ENCODE results near the gene ADGRF3. TPM values are rescaled to one million over a fixed set of nuclear protein-coding genes. Genes with fewer than 3 reads are reported as not detected.
"Not testable (repeated sequence)": the region's sequence is repeated elsewhere in the genome, so short reads cannot be mapped to it uniquely, and the experiment has no call there.

ADGRF3 gene
- total RNA-seq, 1 experiment from 2014 or later, result 0.09 TPM

DNA sequence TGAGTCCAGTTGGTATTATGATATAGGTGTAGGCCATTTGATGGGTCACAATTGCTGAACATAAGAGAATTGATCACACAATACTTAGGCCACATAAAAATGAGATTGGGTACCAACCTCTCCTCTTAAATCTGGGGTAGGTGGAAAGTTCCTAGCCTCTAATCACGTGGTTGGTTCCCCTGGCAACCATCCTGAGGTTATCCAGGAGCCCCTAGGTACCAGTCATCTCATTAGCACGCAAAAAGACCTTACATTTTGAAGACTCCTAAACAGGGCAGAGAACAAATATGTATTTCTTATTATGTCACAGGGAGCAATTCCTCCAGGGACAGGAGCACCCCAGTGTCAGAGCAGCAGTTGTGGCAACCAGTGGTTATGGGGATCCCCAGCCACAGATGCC lies 13.3 kb downstream of the ADGRF3 start:
- Histone ChIP-seq H3K4me1 (ENCODE audit: insufficient read depth, low read length) (no peaks in the 10 kb centered on the region; the same call in 1 of the 2 replicates), H3K27ac (ENCODE audit: insufficient read length, low read depth, low read length) (no peak overlapping the region), H3K79me1 (ENCODE audit: insufficient read depth, low read depth, low read length, poor library complexity, severe bottlenecking) (no peaks in the 10 kb centered on the region), H3K56ac (ENCODE audit: insufficient read length, low read depth, low read length) (no peak overlapping the region), H4K91ac (ENCODE audit: insufficient read length, low read depth, low read length) (no peak overlapping the region), H2AK5ac (ENCODE audit: insufficient read length, low read length) (no peak overlapping the region), H2BK12ac (ENCODE audit: insufficient read length, low read depth, low read length) (no peak overlapping the region), H2BK20ac (ENCODE audit: low read depth, low read length, poor library complexity, severe bottlenecking) (no peak overlapping the region), H3K4me2 (ENCODE audit: insufficient read depth, insufficient read length, low read length) (no peak overlapping the region), H3K18ac (ENCODE audit: insufficient read length, low read depth, low read length) (no peak overlapping the region), H3K79me2 (ENCODE audit: insufficient read depth, low read length) (no peaks in the 10 kb centered on the region), H3K9ac (ENCODE audit: extremely low read depth, insufficient read length, low read length) (no peak overlapping the region), H4K5ac (ENCODE audit: insufficient read length, low read depth, low read length) (no peak overlapping the region), H2BK5ac (ENCODE audit: insufficient read length, low read length) (no peak overlapping the region), H3T11ph (ENCODE audit: low read length) (no peak overlapping the region), H3K23ac (ENCODE audit: insufficient read length, low read depth, low read length) (no peak overlapping the region), H2BK15ac (ENCODE audit: low read depth, low read length) (no peak overlapping the region), H2BK120ac (ENCODE audit: low read depth, low read length, poor library complexity, severe bottlenecking) (no peak overlapping the region), H3K14ac (ENCODE audit: insufficient read depth, low read length) (no peak overlapping the region), H3K27me3 (ENCODE audit: insufficient read depth, low read length) (no peaks in the 10 kb centered on the region), H3K23me2 (ENCODE audit: insufficient read length, low read depth, low read length, poor library complexity, severe bottlenecking) (no peaks in the 10 kb centered on the region), H3K4ac (ENCODE audit: low read depth, low read length) (no peak overlapping the region), H3K9me3 (ENCODE audit: control insufficient read depth, low read depth, low read length) (no peaks in the 10 kb centered on the region), H4K8ac (replicated peaks; ENCODE audit: insufficient read length, low read depth, low read length) (no peak overlapping the region), H4K20me1 (ENCODE audit: control insufficient read depth, insufficient read depth, insufficient read length) (no peaks in the 10 kb centered on the region), H2AFZ (ENCODE audit: low read length) (no peak overlapping the region)
- TF ChIP-seq, protein P1, sequence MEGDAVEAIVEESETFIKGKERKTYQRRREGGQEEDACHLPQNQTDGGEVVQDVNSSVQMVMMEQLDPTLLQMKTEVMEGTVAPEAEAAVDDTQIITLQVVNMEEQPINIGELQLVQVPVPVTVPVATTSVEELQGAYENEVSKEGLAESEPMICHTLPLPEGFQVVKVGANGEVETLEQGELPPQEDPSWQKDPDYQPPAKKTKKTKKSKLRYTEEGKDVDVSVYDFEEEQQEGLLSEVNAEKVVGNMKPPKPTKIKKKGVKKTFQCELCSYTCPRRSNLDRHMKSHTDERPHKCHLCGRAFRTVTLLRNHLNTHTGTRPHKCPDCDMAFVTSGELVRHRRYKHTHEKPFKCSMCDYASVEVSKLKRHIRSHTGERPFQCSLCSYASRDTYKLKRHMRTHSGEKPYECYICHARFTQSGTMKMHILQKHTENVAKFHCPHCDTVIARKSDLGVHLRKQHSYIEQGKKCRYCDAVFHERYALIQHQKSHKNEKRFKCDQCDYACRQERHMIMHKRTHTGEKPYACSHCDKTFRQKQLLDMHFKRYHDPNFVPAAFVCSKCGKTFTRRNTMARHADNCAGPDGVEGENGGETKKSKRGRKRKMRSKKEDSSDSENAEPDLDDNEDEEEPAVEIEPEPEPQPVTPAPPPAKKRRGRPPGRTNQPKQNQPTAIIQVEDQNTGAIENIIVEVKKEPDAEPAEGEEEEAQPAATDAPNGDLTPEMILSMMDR (conservative IDR thresholded peaks at IDR 0.05), result no peak
- H3K27ac Mint-ChIP-seq, result no peak overlapping the region
- no peak overlapping the region for H3K4me3 Mint-ChIP-seq
- WGBS (ENCODE audit: extremely low coverage, insufficient read length, low lambda C conversion rate), result no CpG with 5 or more reads among the region's 2 CpGs
- no peaks in the 10 kb centered on the region for H3K36me3 Mint-ChIP-seq (ENCODE audit: insufficient read depth in 1 of 3, low read depth in 3 of 3)
- peaks cover 7 to 15% of the 10 kb centered on the region in 2 experiments for H3K4me1 Mint-ChIP-seq
- H3K9me3 Mint-ChIP-seq, result no peaks in the 10 kb centered on the region
- H3K27me3 Mint-ChIP-seq (ENCODE audit: low read depth), result no peaks in the 10 kb centered on the region
- DNase-seq, result no peak

DNA sequence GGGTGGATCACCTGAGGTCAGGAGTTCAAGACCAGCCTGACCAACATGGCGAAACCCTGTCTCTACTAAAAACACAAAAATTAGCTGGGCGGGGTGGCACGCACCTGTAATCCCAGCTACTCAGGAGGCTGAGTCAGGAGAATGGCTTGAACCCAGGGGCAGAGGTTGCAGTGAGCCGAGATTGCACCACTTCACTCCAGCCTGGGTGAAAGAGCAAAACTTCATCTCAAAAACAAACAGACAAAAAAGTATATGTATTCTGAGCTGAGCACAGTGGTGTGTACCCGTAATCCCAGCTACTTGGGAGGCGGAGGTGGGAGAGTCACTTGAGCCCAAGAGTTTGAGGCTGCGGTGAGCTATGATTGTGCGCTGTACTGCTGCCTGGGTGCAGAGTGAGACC lies 15.3 kb downstream of the ADGRF3 start:
- not testable (repeated sequence) for H3K4me3 Mint-ChIP-seq; H3K23me2 ChIP-seq (ENCODE audit: insufficient read length, low read depth, low read length, poor library complexity, severe bottlenecking); H4K8ac ChIP-seq (replicated peaks; ENCODE audit: insufficient read length, low read depth, low read length); H3K23ac ChIP-seq (ENCODE audit: insufficient read length, low read depth, low read length); H3K27ac ChIP-seq (ENCODE audit: insufficient read length, low read depth, low read length); H2BK5ac ChIP-seq (ENCODE audit: insufficient read length, low read length); H2AFZ ChIP-seq (ENCODE audit: low read length); H3K4me1 ChIP-seq (ENCODE audit: insufficient read depth, low read length); H3T11ph ChIP-seq (ENCODE audit: low read length); H3K79me2 ChIP-seq (ENCODE audit: insufficient read depth, low read length); H3K9me3 ChIP-seq (ENCODE audit: control insufficient read depth, low read depth, low read length); H2BK15ac ChIP-seq (ENCODE audit: low read depth, low read length); H3K27me3 ChIP-seq (ENCODE audit: insufficient read depth, low read length); H3K9ac ChIP-seq (ENCODE audit: extremely low read depth, insufficient read length, low read length); H3K9me3 Mint-ChIP-seq; H3K36me3 Mint-ChIP-seq (ENCODE audit: insufficient read depth in 1 of 3, low read depth in 3 of 3); H4K5ac ChIP-seq (ENCODE audit: insufficient read length, low read depth, low read length); H3K4ac ChIP-seq (ENCODE audit: low read depth, low read length); H3K4me2 ChIP-seq (ENCODE audit: insufficient read depth, insufficient read length, low read length); H2BK120ac ChIP-seq (ENCODE audit: low read depth, low read length, poor library complexity, severe bottlenecking); H3K27ac Mint-ChIP-seq; H2AK5ac ChIP-seq (ENCODE audit: insufficient read length, low read length); H2BK12ac ChIP-seq (ENCODE audit: insufficient read length, low read depth, low read length); H3K18ac ChIP-seq (ENCODE audit: insufficient read length, low read depth, low read length); H3K14ac ChIP-seq (ENCODE audit: insufficient read depth, low read length); H3K79me1 ChIP-seq (ENCODE audit: insufficient read depth, low read depth, low read length, poor library complexity, severe bottlenecking); DNase-seq; H3K56ac ChIP-seq (ENCODE audit: insufficient read length, low read depth, low read length); H4K20me1 ChIP-seq (ENCODE audit: control insufficient read depth, insufficient read depth, insufficient read length); H3K27me3 Mint-ChIP-seq (ENCODE audit: low read depth); H2BK20ac ChIP-seq (ENCODE audit: low read depth, low read length, poor library complexity, severe bottlenecking); H4K91ac ChIP-seq (ENCODE audit: insufficient read length, low read depth, low read length)
- H3K4me1 Mint-ChIP-seq, result peaks cover 7 to 15% of the 10 kb centered on the region in 2 experiments
- WGBS (ENCODE audit: extremely low coverage, insufficient read length, low lambda C conversion rate), result no CpG with 5 or more reads among the region's 8 CpGs

Measured in H9 (cell line).